HG02571 (cell line): Measurements from ENCODE around the gene GALC.

Source experiments
- ATAC-seq: cut with Tn5 transposase; IDR thresholded peaks from one replicate; pipeline ENCODE4 v1.9.1; 2021; ENCODE audit warnings: mild to moderate bottlenecking, moderate library complexity; ENCODE audit not compliant: unreplicated experiment

Gene GALC

GRCh38 chr14:88008039-88008742, 15.2 kb upstream of the GALC start:
- ATAC-seq: no peak

- no peak for ATAC-seq
These were observed 14.6 kb upstream of the GALC start for GRCh38 chr14:88007608-88008007.

GRCh38 chr14:88005978-88006851, 13.2 kb upstream of the GALC start:
- peak; percentile 96 for ATAC-seq

- peak; percentile 48 for ATAC-seq
These were observed 12.1 kb upstream of the GALC start, which contains the start of gene GPR65 for GRCh38 chr14:88005050-88005481. Gene GPR65, plus strand, starts transcription at chr14:88005135. Its CDS starts 5,713 bp downstream, at chr14:88010848.

- no peak for ATAC-seq
These were observed 11.6 kb upstream of the GALC start for GRCh38 chr14:88004506-88005036.

GRCh38 chr14:88003425-88003824, 10.4 kb upstream of the GALC start:
- ATAC-seq: no peak

- no peak for ATAC-seq
These were observed 9.6 kb upstream of the GALC start for GRCh38 chr14:88002421-88003075.

- no peak for ATAC-seq
These were observed 6.3 kb upstream of the GALC start for GRCh38 chr14:87999277-87999676.

GRCh38 chr14:87998482-87998881, 5.5 kb upstream of the GALC start:
- no peak for ATAC-seq

GRCh38 chr14:87996291-87996592, 3.3 kb upstream of the GALC start:
- ATAC-seq: no peak

- ATAC-seq: no peak
These were observed 2.7 kb upstream of the GALC start for GRCh38 chr14:87995500-87996290.

GRCh38 chr14:87994974-87995373, 2.0 kb upstream of the GALC start:
- ATAC-seq: peak; percentile 33

- peak; percentile 1 for ATAC-seq
These were observed 650 bp downstream of the GALC start for GRCh38 chr14:87992346-87992717.

GRCh38 chr14:87990682-87991081, 2.3 kb downstream of the GALC start:
- ATAC-seq: no peak

GRCh38 chr14:87989956-87990299, 3.1 kb downstream of the GALC start:
- ATAC-seq: no peak

GRCh38 chr14:87989221-87989955, 3.6 kb downstream of the GALC start:
- ATAC-seq: no peak

- no peak for ATAC-seq
These were observed 13.3 kb downstream of the GALC start for GRCh38 chr14:87979689-87980088.

GRCh38 chr14:87975636-87976035, 17.3 kb downstream of the GALC start:
- no peak for ATAC-seq

GRCh38 chr14:87971010-87971409, 22.0 kb downstream of the GALC start:
- peak; percentile 92 for ATAC-seq

GRCh38 chr14:87967496-87967895, 25.5 kb downstream of the GALC start:
- ATAC-seq: no peak
